NCI-H748 treated with DMSO at 0.1 percent for 48 hours (cell line): ENCODE measurements around the gene RAB3C.

Experiments
- DNase-seq: peaks from one replicate; lab custom pipeline; 2025; lab: John Stamatoyannopoulos, UW

The RAB3C gene

DNA sequence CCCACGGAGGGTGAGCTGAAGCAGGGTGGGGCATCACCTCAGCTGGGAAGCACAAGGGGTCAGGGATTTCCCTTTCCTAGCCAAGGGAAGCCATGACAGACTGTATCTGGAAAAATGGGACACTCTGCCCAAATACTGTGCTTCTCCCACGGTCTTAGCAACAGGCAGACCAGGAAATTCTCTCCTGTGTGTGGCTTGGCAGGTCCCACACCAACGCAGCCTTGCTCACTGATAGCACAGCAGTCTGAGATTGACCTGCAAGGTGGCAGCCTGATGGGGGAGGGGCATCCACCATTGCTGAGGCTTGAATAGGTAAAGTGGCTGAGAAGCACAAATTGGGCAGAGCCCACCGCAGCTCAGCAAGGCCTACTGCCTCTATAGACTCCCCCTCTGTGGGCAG lies 23.2 kb downstream of the RAB3C start:
- no peak for DNase-seq

GRCh38 chr5:58615972-58616371 lies 33.1 kb downstream of the RAB3C start:
- DNase-seq, result no peak

DNA sequence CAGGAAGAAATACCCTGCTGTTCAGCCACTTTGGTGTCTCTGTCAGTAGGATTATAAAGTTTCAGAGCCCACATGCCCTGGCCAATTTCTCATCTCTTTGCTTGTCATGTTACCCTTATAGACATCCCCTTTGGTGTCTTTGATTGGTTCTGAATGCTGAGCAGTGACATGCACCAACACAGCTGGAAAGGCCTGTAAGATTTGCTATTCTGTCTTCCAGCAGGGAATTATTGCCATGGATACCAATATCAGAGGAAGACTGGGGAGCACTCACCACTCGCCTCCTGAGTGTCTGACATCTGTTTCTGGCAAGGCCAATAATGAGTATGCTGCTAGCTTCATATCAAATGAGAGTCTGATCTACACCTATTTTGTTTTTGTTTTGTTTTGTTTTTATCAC lies 34.4 kb downstream of the RAB3C start:
- no peak for DNase-seq

DNA sequence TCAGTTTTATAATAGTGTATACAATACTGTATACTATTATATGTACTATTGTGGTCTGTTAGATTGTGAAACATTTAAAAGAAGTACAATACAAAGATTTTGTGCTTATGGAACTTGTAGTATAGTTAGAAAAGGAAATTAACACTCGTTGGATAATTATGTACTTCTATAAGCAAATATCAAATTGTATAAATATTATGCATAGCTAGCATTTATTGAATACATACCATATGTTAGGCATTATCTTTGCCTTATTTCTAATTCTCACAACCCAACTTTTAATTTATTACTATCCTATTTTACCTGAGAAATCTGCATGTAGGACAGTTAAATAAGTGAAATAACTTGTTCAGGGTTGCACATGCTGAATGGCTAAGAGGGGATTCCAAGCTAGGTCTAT lies 37.5 kb downstream of the RAB3C start:
- no peak for DNase-seq

DNA sequence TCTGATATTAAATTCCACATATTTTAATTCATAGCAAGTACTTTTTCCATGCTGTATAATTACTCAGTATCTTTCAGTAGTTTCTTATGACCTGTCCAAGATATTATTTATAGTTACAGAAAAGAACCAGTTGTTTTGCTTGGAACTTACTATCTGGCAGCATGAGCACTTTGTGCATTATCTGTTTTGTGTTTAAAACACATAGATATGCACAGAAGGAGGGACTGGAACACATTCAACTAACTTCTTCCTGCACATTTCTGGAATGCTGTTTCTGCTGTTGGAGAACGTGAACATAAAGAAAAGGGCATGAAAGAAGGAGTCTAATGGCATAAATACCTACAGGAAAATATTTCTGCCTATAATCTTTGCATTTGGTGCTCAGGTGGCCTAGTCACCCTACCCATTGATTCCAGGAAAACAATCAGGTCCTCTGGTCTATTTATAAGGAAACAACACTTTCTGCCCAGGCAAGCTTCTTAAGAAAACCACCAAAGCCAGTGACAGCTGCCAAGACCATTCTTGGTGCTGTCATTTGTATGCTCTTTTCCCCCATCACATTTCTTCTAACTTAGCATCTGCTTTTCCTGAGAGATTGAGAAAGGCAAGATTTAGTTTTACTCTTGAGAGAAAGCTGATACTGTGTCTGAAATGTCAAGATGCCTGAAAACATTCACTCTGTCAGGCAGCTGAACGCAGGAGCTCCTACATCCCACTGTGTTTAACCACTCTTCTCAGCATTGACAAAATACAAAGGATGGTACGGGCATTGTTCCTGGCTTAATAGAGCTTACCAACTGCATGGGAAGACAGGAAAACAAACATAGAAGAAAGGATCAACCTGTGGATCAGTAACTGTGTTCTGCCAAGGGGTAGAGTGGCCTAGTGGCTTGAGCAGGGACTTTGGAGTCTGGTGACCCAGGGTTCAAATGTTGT lies 40.3 kb downstream of the RAB3C start:
- DNase-seq, result no peak

GRCh38 chr5:58628626-58629025 lies 45.8 kb downstream of the RAB3C start:
- no peak for DNase-seq

DNA sequence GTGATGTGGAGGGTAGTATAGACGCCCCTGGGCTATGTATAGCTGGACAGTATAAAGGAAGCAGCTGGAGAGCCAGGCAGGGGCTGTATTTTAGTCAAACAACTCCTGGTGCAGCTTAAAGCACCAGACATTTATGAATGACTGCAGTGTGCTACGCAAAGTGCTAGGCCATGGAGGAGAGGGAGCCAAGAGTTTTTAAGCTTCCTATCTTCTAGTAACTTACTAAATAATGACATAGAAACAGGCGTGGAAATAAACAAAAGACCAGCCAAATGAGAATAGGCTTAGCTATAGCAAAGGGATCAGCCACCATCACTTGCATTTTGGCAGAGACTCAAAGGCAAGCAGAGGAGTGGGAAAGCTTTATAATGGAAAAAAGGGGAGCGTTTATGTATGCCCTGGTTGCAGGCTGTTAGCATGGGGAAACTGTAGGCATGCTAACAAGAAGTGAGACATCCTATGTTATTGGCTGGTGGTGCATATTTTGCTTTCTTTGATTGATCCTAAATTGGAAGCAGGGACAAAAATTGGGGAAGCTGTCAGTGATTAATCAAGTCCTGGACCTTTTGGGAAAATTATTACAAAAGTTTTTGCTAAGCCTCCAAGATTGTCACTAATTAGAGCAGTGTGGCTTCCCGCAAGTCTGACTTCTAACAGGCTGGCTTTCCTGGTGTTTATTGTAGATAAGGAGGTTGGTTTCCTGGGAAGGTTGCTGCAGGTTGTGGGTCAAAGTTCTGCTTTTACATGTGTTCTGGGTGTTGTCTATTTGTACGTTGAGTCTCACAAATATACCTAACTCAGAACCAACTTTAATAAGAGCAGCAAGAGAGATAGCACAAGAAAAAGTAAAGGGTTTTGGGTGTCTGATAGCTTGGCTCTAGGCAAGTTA lies 46.6 kb downstream of the RAB3C start:
- DNase-seq, result no peak

GRCh38 chr5:58631895-58632294 lies 49.0 kb downstream of the RAB3C start:
- DNase-seq, result no peak

- DNase-seq, result no peak
These were observed 52.5 kb downstream of the RAB3C start for GRCh38 chr5:58635416-58635815.

DNA sequence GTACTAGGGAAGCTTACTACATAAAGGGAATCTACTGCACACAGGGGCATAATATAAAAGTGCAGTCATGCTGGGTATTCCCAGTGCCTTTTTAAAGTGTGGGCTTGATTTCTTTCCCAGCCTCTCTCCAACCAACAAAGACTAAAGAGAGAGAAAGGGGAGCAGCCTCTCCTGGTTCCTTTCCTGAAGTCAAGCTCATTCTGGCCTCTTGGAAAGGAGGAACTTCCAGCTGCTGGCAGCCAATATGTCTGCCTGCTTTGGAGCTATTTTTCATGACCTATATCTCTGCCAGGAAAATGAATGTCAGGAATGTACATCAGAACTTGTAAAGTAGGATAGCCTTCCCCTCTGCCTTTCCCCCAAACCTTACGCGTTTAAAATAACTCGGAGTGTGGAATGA lies 57.1 kb downstream of the RAB3C start:
- no peak for DNase-seq

DNA sequence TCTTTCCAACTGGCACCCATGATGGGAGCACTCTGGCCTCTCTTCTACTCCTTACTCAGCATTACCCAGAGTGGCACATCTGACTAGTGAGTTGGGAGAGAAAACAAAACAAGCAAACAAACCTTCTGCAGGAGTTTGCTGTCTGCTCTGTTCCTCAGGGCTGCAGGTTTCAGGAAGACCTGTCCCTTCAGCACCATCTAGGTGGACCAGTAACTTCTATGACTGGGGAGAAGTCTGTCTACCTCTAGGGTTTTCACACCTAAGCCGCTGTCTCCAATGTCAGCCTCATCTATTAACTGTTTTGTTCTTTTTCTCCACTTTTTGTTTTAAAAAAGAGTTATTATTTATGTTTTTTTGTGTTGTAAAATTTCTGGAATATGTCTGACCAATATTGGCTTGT lies 58.7 kb downstream of the RAB3C start:
- DNase-seq, result no peak

- no peak for DNase-seq
These were observed 66.0 kb downstream of the RAB3C start for GRCh38 chr5:58648846-58649245.

GRCh38 chr5:58649716-58650115 lies 66.8 kb downstream of the RAB3C start:
- DNase-seq, result no peak

DNA sequence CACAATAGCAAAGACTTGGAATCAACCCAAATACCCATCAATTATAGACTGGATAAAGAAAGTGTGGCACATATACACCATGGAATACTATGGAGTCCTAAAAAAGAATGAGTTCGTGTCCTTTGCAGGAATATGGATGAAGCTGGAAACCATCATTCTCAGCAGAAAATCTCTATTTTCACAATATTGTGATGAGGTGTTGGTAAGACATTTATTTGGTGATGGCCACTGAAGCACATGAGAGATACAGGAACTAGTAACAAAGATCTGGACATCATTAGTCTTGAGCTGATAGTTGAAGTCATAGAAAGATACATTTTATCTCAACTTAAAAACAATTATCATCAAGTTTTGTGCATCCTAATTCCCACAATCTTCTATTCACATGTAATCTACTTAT lies 70.6 kb downstream of the RAB3C start:
- no peak for DNase-seq

GRCh38 chr5:58666141-58666540 lies 83.3 kb downstream of the RAB3C start:
- DNase-seq, result no peak

GRCh38 chr5:58666598-58667581 lies 84.0 kb downstream of the RAB3C start:
- DNase-seq, result no peak

- no peak for DNase-seq
These were observed 87.7 kb downstream of the RAB3C start for GRCh38 chr5:58670582-58670981.

GRCh38 chr5:58671155-58671554 lies 88.3 kb downstream of the RAB3C start:
- DNase-seq, result no peak

DNA sequence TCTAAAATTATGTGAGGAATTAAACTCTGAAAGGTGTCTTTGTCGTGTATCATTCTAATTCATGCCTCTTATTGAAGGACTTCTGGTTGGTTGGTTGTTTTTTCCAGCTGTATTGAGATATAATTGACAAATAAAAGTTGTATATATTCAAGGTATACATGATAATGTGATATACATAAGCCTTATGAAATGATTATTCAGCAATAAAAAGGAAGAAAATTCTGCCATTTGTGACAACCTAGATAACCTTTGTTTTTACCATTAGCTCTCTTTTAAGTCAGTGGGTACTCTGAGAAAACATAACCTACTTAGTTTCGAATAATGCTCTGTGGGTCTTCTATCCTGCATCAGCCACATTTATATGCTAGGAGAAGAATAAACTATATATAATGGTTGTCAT lies 89.6 kb downstream of the RAB3C start:
- DNase-seq, result no peak

DNA sequence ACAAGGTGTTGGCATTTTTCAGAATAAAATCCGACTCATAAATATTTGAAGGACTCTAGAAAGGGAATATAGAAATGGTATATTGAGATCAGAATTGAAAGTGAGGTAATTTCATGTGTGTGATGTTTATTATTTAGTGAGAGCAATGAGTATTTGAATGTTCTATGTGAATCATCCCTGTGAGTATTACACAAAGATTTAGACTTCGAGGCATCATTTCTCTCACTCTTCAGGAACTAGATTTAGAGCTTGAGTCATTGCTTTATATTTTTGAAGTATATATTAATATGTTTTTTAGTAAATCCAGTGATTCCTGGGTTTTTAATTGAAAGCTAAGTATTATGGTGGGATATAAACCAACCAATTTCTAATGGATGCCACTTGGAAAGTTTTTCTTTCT lies 91.2 kb downstream of the RAB3C start:
- DNase-seq, result no peak

DNA sequence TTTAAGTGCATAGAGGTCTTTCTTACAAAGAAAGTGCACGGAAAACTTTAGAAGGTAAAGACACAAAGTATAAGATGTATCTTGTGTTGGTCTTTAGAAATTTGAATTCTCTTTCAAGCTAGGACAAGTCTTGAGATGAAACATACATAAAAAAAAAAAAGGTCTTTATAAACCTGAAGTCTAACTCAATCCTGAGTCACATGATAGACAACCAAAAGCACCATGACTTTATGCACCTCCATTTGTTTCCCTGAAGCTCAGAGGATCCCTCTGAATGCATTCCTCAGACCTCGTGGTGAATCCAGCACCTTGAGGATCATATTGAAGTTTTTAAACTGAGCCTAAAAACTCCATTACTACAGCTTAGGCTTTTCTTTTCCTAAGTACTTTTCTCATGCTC lies 91.8 kb downstream of the RAB3C start:
- no peak for DNase-seq

DNA sequence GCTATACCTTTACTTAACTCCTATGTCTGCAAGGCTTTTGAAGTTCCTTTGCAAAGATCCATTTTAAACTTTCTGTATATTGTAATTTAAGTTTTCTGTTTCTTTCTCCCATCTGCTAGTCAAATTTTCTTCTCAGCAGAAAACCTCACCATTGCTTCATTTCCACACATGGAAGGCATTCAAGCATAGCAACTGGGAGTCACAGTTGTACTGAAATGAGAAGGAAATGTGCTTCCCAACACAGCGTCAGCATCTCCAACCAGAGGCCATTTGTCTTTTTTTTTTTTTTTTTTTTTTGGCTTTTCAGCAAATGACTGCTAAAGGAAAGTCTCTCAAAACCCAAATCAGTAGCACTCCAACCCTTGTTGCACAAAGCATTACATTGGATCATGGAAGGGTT lies 92.5 kb downstream of the RAB3C start:
- no peak for DNase-seq
